GM23338 (cell line): ENCODE data around the gene CCDC50. TPM values are rescaled to one million over a fixed set of nuclear protein-coding genes. Genes with fewer than 3 reads are reported as not detected.

Experiments
- ATAC-seq: fragments of 200-7000 bp; cut with Tn5 transposase; 3 replicates; pipeline ENCODE4 v1.9.1; 2020
- DNase-seq: peaks from one replicate; pipeline ENCODE4 v3.0.0-alpha.2; 2015; ENCODE audit warnings: low spot score
- H2AFZ ChIP-seq: fragments of 200-600 bp; sonication (generic); 2 replicates; pipeline ENCODE4 v1.8.0; 2016; ENCODE audit warnings: antibody characterized with exemption, mild to moderate bottlenecking, moderate library complexity
- H3F3A ChIP-seq: fragments of 200-600 bp; sonication (generic); replicated peaks from 2 replicates; pipeline ENCODE4 v1.8.0; 2017; ENCODE audit warnings: antibody characterized with exemption, mixed run types, low read depth
- H3K27ac ChIP-seq: fragments of 200-600 bp; sonication (generic); 2 replicates; pipeline ENCODE4 v1.6.1; 2016; ENCODE audit warnings: low read depth
- H3K27me3 ChIP-seq: fragments of 200-600 bp; sonication (generic); 2 replicates; pipeline ENCODE4 v1.8.0; 2016; ENCODE audit warnings: mild to moderate bottlenecking, mixed run types, moderate library complexity; ENCODE audit not compliant: insufficient read depth
- H3K36me3 ChIP-seq: fragments of 200-600 bp; sonication (generic); 2 replicates; pipeline ENCODE4 v1.8.0; 2016; ENCODE audit warnings: mild to moderate bottlenecking; ENCODE audit not compliant: insufficient read depth
- H3K4me1 ChIP-seq: fragments of 200-600 bp; sonication (generic); 2 replicates; pipeline ENCODE4 v1.8.0; 2016; ENCODE audit warnings: mild to moderate bottlenecking, moderate library complexity; ENCODE audit not compliant: insufficient read depth
- H3K4me2 ChIP-seq: fragments of 200-600 bp; sonication (generic); 2 replicates; pipeline ENCODE4 v1.7.1; 2017; ENCODE audit warnings: mixed run types
- H3K4me3 ChIP-seq: fragments of 200-600 bp; sonication (generic); 2 replicates; pipeline ENCODE4 v1.6.1; 2016; ENCODE audit warnings: mixed run types
- H3K79me2 ChIP-seq: fragments of 200-600 bp; sonication (generic); replicated peaks from 2 replicates; pipeline ENCODE4 v1.8.0; 2017; ENCODE audit warnings: mild to moderate bottlenecking; ENCODE audit not compliant: insufficient read depth
- H3K9me2 ChIP-seq: fragments of 200-600 bp; sonication (generic); 2 replicates; pipeline ENCODE4 v1.8.0; 2017; ENCODE audit not compliant: insufficient read depth
- H4K20me1 ChIP-seq: fragments of 200-600 bp; sonication (generic); replicated peaks from 2 replicates; pipeline ENCODE4 v1.8.0; 2017; ENCODE audit warnings: mild to moderate bottlenecking; ENCODE audit not compliant: insufficient read depth
- H3K27ac Mint-ChIP-seq: 2 replicates; pipeline ENCODE4 v1.8.0; 2020; ENCODE audit warnings: inconsistent platforms, mild to moderate bottlenecking, moderate library complexity, mixed read lengths
- H3K27me3 Mint-ChIP-seq: 3 replicates; pipeline ENCODE4 v1.8.0; 2022; ENCODE audit warnings: low read depth, mild to moderate bottlenecking, moderate library complexity, mixed read lengths, inconsistent platforms; ENCODE audit not compliant: insufficient read depth, poor library complexity
- H3K36me3 Mint-ChIP-seq: 3 replicates; pipeline ENCODE4 v1.8.0; 2021; ENCODE audit warnings: low read depth, mild to moderate bottlenecking, inconsistent platforms, moderate library complexity, mixed read lengths
- H3K4me1 Mint-ChIP-seq: 3 replicates; pipeline ENCODE4 v1.8.0; 2020; ENCODE audit warnings: mild to moderate bottlenecking, inconsistent platforms, mixed read lengths
- H3K4me3 Mint-ChIP-seq: 3 replicates; pipeline ENCODE4 v1.8.0; 2021; ENCODE audit warnings: moderate library complexity, mild to moderate bottlenecking, inconsistent platforms, mixed read lengths
- H3K9me3 Mint-ChIP-seq: 3 replicates; pipeline ENCODE4 v1.8.0; 2020; ENCODE audit warnings: moderate library complexity, mild to moderate bottlenecking, inconsistent platforms, mixed read lengths
- EZH2 ChIP-seq: fragments of 200-600 bp; sonication (generic); IDR thresholded peaks from one replicate; pipeline ENCODE4 v1.8.0; 2017; ENCODE audit warnings: antibody characterized with exemption, mild to moderate bottlenecking, low read depth; ENCODE audit not compliant: unreplicated experiment
- polyA plus RNA-seq: library from polyadenylated mRNA; unstranded; fragments of >200 nt; fragmentation: Nextera tagmentation; extraction: Ambion mirVana; gene quantifications from 2 replicates; pipeline ENCODE4 v1.2.1, GENCODE V29; 2016
- total RNA-seq: library from RNA; depleted of rRNA; stranded (reverse); fragments of >200 nt; shearing (Covaris generic); gene quantifications from 2 replicates; pipeline ENCODE4 v1.2.3, GENCODE V29; 2014
- TF ChIP-seq, protein P1 (sequence below): IDR thresholded peaks from 2 replicates; pipeline ENCODE4 v1.6.1; 2016; ENCODE audit warnings: antibody characterized with exemption
- TF ChIP-seq, protein P2 (sequence below): fragments of 250-450 bp; sonication (Bioruptor Pico); IDR thresholded peaks from 2 replicates; pipeline ENCODE4 v1.5.0; 2020; ENCODE audit warnings: mild to moderate bottlenecking, moderate library complexity

The CCDC50 gene
- total and polyA plus RNA-seq, 2 experiments from 2014 or later, result 22.4 to 25.4 TPM

DNA sequence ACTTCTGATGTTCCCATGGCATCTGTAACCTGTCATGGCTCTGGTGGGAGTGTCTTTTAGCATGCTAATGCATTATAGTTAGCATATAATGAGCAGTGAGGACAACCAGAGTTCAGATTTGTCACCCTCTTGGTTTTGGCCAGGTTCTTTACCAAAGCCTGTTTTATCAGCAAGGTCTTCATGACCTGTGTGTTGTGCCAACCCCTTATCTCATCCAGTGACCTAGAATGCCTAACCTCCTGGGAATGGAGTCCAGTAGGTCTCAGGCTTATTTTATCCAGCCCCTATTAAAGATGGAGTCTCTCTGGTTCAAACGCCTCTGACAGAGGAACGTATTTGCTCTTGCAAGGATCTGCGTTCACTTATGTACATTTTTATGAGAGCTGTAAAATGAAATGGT is 61.4 kb downstream of the CCDC50 start:
- TF ChIP-seq EZH2, result no peak
- TF ChIP-seq, protein P1, sequence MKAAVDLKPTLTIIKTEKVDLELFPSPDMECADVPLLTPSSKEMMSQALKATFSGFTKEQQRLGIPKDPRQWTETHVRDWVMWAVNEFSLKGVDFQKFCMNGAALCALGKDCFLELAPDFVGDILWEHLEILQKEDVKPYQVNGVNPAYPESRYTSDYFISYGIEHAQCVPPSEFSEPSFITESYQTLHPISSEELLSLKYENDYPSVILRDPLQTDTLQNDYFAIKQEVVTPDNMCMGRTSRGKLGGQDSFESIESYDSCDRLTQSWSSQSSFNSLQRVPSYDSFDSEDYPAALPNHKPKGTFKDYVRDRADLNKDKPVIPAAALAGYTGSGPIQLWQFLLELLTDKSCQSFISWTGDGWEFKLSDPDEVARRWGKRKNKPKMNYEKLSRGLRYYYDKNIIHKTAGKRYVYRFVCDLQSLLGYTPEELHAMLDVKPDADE, result no peak
- TF ChIP-seq, protein P2, sequence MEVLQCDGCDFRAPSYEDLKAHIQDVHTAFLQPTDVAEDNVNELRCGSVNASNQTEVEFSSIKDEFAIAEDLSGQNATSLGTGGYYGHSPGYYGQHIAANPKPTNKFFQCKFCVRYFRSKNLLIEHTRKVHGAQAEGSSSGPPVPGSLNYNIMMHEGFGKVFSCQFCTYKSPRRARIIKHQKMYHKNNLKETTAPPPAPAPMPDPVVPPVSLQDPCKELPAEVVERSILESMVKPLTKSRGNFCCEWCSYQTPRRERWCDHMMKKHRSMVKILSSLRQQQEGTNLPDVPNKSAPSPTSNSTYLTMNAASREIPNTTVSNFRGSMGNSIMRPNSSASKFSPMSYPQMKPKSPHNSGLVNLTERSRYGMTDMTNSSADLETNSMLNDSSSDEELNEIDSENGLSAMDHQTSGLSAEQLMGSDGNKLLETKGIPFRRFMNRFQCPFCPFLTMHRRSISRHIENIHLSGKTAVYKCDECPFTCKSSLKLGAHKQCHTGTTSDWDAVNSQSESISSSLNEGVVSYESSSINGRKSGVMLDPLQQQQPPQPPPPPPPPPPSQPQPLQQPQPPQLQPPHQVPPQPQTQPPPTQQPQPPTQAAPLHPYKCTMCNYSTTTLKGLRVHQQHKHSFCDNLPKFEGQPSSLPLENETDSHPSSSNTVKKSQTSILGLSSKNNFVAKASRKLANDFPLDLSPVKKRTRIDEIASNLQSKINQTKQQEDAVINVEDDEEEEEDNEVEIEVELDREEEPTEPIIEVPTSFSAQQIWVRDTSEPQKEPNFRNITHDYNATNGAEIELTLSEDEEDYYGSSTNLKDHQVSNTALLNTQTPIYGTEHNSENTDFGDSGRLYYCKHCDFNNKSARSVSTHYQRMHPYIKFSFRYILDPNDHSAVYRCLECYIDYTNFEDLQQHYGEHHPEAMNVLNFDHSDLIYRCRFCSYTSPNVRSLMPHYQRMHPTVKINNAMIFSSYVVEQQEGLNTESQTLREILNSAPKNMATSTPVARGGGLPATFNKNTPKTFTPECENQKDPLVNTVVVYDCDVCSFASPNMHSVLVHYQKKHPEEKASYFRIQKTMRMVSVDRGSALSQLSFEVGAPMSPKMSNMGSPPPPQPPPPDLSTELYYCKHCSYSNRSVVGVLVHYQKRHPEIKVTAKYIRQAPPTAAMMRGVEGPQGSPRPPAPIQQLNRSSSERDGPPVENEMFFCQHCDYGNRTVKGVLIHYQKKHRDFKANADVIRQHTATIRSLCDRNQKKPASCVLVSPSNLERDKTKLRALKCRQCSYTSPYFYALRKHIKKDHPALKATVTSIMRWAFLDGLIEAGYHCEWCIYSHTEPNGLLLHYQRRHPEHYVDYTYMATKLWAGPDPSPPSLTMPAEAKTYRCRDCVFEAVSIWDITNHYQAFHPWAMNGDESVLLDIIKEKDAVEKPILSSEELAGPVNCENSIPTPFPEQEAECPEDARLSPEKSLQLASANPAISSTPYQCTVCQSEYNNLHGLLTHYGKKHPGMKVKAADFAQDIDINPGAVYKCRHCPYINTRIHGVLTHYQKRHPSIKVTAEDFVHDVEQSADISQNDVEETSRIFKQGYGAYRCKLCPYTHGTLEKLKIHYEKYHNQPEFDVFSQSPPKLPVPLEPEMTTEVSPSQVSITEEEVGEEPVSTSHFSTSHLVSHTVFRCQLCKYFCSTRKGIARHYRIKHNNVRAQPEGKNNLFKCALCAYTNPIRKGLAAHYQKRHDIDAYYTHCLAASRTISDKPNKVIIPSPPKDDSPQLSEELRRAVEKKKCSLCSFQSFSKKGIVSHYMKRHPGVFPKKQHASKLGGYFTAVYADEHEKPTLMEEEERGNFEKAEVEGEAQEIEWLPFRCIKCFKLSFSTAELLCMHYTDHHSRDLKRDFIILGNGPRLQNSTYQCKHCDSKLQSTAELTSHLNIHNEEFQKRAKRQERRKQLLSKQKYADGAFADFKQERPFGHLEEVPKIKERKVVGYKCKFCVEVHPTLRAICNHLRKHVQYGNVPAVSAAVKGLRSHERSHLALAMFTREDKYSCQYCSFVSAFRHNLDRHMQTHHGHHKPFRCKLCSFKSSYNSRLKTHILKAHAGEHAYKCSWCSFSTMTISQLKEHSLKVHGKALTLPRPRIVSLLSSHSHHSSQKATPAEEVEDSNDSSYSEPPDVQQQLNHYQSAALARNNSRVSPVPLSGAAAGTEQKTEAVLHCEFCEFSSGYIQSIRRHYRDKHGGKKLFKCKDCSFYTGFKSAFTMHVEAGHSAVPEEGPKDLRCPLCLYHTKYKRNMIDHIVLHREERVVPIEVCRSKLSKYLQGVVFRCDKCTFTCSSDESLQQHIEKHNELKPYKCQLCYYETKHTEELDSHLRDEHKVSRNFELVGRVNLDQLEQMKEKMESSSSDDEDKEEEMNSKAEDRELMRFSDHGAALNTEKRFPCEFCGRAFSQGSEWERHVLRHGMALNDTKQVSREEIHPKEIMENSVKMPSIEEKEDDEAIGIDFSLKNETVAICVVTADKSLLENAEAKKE (CRISPR knock-in tag), result no peak
- H2AFZ ChIP-seq, result no peak overlapping the region
- DNase-seq, result no peak

More for the DNA sequence above, 61.4 kb downstream of the CCDC50 start:
- Mint-ChIP-seq H3K9me3 (no peaks in the 10 kb centered on the region), H3K4me1 (peaks cover 42% of the 10 kb centered on the region), H3K36me3 (peaks cover 21% of the 10 kb centered on the region; the same call in 2 of the 3 replicates), H3K27ac (no peak overlapping the region), H3K27me3 (peaks cover 1% of the 10 kb centered on the region), H3K4me3 (no peak overlapping the region)
- Histone ChIP-seq H3K79me2 (no peaks in the 10 kb centered on the region), H3K9me2 (no peaks in the 10 kb centered on the region), H3F3A (no peaks in the 10 kb centered on the region), H3K27me3 (no peaks in the 10 kb centered on the region), H3K4me2 (no peak overlapping the region), H4K20me1 (no peaks in the 10 kb centered on the region), H3K4me3 (no peak overlapping the region), H3K27ac (no peak overlapping the region), H3K4me1 (peaks cover 25% of the 10 kb centered on the region), H3K36me3 (no peaks in the 10 kb centered on the region)
- no peak for ATAC-seq
